SIG-M5 (cell line): ENCODE measurements around the gene DNAJC4.

Experiments used
- DNase-seq: peaks from one replicate; lab custom pipeline; 2025; lab: John Stamatoyannopoulos, UW

Gene DNAJC4

GRCh38 chr11:64229090-64229743 is 1.1 kb upstream of the DNAJC4 start:
- DNase-seq: no peak

DNA sequence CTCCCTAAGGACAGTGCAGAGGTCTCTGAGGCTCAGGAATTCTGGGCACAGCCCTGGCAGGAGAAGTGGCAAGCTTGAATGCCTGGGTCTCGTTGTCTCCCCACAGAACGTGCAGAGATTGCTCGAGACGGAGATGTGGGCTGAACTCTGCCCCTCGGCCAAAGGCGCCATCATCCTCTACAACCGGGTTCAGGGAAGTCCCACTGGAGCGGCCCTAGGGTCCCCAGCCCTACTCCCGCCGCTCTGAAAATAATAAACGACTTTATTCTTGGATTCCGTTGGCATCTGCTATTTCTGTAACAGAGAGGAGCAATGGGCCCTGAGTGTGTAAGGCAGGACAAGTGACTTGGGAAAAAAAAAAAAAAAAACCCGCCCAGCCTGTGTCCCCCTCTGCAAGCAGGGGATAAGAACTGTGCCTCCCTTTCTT is 591 bp upstream of the DNAJC4 start:
- no peak for DNase-seq

GRCh38 chr11:64230985-64231365 is 627 bp downstream of the DNAJC4 start:
- no peak for DNase-seq

DNA sequence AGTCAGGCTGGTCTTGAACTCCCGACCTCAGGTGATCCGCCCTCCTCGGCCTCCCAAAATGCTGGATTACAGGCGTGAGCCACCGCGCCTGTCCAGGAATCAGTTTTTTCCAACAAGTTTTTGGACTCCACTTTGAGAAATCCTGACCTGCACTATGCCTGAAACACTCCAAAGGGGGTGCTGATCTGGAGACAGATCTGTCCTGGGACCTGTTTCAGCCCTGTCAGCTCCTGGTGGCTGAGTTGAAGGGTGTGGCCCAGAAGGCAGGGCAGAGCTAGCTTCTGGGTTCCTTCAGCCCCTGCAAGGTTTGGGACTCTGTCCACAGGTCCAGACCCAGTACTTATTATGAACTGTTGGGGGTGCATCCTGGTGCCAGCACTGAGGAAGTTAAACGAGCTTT is 1.2 kb downstream of the DNAJC4 start:
- DNase-seq: no peak

GRCh38 chr11:64232182-64232966 is 2.0 kb downstream of the DNAJC4 start:
- no peak for DNase-seq

DNA sequence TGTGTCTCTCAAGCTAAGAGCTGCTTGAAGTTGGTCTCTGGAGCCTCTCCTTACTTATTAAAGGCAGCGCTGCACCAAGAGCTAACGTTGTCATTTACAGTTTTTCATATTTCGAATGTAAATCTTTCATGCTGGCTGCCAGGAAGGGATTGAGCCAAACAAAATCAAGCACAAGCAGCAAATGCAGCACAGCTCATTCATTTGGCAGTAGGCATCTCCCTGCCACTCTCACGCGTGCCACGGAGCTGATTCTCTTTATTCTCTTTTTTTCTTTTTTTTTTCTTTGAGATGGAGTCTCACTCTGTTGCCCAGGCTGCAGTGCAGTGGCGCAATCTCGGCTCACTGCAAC is 2.6 kb downstream of the DNAJC4 start:
- DNase-seq: no peak

DNA sequence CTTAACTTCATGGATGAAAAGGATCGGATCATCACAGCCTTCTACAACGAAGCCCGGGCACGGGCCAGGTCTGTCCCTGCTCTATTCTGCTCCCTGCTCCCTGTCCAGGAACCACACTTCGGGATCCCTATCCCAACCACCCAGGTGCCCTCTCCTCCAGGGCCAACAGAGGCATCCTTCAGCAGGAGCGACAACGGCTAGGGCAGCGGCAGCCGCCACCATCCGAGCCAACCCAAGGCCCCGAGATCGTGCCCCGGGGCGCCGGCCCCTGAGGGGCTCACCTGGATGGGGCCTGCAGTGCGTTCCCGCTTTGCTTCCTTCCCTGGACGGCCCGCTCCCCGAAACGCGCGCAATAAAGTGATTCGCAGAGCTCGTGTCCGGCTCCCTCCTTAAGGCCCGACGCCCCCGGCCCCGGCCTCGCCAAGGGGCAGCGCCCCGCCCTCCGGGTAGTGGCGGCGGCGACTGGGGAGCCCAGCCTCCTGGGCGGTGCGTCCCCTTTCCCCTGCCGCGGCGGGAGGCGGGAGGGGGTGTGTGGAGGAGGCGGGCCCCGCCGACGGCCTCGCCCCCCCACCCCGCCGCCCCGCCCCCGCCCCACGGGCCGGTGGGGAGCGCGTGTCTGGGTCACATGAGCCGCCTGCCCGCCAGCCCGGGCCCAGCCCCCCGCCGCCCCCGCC is 3.7 kb downstream of the DNAJC4 start, which contains the start of gene VEGFB:
Gene VEGFB (plus strand): TSS at position 672 of the 674 bp plus-strand sequence. CDS start 250 bp downstream, outside the sequence.
- DNase-seq: no peak

DNA sequence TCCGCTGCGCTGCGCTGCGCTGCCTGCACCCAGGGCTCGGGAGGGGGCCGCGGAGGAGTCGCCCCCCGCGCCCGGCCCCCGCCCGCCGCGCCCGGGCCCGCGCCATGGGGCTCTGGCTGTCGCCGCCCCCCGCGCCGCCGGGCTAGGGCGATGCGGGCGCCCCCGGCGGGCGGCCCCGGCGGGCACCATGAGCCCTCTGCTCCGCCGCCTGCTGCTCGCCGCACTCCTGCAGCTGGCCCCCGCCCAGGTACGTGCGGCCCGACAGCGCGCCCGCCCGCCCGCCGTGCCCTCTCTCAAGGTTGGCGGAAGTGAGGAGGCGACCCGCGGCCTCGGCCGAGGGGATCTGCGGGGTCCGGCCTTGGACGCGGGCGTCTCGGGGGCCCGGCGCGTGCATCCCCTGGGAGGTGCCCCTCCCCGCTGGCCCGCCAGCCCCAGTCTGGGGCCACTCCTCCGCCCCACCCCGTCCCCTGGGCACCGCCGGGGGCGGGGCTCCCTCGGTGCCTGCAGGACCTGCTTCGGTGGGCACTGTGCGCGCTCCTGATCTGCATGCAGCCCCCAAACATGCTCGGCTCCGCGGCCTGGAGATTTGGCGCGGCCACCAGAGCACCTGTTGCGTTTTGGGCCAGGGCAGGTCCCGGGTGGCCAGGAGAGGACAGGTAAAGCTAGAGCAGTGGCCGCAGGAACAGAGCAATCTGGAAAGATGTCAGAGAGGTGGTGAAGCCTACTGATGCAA is 4.5 kb downstream of the DNAJC4 start:
- no peak for DNase-seq

DNA sequence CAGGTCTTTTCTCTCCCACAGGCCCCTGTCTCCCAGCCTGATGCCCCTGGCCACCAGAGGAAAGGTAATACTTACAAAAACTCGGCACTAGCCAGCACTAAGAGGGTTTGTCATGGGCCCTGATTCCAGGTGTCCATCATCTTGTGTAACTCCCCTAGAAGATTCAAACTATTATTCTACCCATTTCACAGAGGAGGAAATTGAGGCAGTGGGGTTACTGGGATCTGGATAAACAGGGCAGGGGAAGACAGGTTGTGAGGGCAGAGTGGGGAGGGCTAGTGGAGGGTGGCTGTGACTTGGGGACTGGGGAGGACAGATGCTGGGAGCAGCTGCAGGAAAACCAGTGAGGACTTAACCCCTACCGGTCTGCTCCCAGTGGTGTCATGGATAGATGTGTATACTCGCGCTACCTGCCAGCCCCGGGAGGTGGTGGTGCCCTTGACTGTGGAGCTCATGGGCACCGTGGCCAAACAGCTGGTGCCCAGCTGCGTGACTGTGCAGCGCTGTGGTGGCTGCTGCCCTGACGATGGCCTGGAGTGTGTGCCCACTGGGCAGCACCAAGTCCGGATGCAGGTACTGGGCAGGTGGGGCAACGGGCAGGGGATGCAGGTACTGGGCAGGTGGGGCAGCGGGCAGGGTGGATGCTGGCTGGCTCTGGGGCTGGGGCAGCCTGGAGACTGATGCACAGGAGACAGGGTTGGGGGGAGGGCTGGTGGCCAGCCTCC is 5.3 kb downstream of the DNAJC4 start:
- no peak for DNase-seq

GRCh38 chr11:64237484-64237951 is 7.2 kb downstream of the DNAJC4 start:
- DNase-seq: no peak

DNA sequence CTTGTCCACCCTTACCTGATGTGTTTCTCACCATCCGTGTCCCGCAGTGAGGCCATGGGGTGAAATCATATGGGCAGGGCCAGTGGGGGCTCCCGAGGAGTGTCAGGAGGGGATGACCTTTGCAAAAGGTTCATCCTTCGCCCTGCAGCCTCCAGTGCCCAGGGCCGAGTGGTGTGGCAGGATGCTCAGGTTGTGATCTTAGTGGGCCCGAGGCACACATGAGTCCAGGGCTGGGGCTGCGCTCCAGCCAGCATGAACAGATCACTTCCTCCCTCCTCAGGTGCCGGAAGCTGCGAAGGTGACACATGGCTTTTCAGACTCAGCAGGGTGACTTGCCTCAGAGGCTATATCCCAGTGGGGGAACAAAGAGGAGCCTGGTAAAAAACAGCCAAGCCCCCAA is 7.7 kb downstream of the DNAJC4 start:
- no peak for DNase-seq

DNA sequence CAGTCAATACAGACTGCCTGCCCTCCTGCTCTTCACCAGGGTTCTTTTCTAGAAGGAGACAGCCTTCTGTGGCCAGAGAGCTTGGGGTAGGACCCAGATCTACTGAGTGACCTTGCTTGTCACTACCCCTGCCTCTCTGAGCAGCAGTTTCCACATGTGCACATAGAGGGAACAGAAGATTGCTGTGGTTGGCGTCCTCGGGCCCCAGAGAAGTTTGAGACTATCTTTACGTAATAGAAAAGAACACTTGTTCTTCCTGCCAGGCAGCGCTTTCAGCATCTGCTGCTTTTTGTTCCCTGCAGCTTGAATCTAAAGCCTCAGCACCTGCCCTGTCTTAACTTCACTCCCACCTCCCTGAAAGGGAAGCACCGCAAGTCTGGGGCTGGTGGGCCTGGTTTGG is 8.7 kb downstream of the DNAJC4 start:
- DNase-seq: no peak

DNA sequence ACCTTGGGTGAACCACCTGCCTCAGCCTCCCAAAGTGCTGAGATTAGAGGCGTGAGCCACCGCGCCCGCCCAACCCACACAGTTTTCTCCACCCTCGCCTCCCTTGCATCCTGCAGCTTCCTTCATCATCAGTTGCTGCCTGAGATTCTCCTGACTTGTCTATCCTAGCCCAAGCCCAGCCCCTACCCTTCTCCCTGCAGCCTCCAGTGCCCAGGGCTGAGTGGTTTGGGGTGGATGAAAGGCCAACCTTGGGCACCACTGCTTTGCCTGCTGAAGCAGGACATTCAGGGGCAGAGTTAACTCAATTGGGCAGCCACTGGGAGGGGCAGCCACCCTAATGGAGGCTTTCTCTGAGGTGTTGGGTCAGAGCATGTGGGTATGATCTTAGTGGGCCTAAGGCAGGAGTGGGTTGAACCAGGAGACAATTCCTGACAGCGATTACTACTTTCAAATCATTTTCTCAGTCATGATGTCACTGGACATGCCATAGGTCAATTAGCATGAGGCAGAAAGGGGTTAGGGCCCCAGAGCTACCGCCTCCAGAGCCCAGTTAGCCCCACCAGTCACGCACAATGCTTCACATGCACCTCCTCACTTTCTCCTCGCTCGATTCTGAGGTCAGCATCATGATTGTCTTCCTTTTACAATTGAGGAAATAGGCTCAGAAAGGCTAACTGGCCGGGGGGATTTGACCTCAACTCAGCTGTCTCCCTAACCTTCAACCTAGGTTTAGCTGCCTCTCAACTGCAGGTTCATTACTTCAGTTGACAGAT is 9.5 kb downstream of the DNAJC4 start:
- peak; percentile 22 for DNase-seq

GRCh38 chr11:64240435-64241240 is 10.3 kb downstream of the DNAJC4 start, which contains the start of gene FKBP2:
Gene FKBP2, plus strand, starts transcription at chr11:64241095. Its CDS starts 1,293 bp downstream, at chr11:64242388.
- DNase-seq: peak; percentile 44

GRCh38 chr11:64241241-64241490 is 10.8 kb downstream of the DNAJC4 start:
- DNase-seq: no peak

GRCh38 chr11:64241491-64242374 is 11.4 kb downstream of the DNAJC4 start:
- DNase-seq: peak; percentile 59

DNA sequence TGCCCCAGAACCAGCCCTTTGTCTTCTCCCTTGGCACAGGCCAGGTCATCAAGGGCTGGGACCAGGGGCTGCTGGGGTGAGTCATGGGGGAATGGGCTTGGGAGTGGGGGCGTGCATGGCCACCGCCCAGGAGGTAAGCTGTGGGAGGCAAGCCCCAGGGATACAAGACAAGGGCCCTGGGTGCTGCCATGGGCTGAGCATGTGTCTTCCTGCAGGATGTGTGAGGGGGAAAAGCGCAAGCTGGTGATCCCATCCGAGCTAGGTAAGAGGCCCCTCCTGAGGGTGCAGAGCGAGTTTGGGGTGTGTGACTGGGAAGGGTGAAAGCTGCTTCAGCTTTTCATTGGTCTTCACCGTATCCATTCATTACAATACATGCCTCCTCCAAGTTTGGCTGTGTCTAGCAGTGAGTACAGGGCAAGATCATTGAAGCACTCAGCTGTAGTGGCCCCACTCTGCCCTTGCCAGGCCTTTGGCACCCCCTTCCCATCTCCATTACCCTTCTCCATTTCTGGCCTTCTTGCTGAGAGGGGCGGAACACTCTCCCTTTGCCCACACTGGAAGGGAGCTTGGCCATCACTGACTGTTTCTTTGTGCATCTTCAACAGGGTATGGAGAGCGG is 13.0 kb downstream of the DNAJC4 start:
- DNase-seq: no peak

- no peak for DNase-seq
Measured at GRCh38 chr11:64244107-64244506, 13.8 kb downstream of the DNAJC4 start.

- no peak for DNase-seq
Measured at GRCh38 chr11:64244966-64245365, 14.6 kb downstream of the DNAJC4 start.
